Mononuclear cell (primary cell): Measurements from ENCODE around the gene PDZD7. TPM values are rescaled to one million over a fixed set of nuclear protein-coding genes. Genes with fewer than 3 reads are reported as not detected.

Source experiments
- H3K27me3 ChIP-seq: 2 replicates; pipeline ENCODE4 v1.6.0; 2011; ENCODE audit warnings: low read length, control low read depth; ENCODE audit not compliant: insufficient read depth
- H3K4me1 ChIP-seq: 2 replicates; pipeline ENCODE4 v1.5.1; 2011; ENCODE audit warnings: mild to moderate bottlenecking, low read length, control low read depth; ENCODE audit not compliant: insufficient read depth
- H3K4me3 ChIP-seq: 2 replicates; pipeline ENCODE4 v1.5.1; 2011; ENCODE audit warnings: mild to moderate bottlenecking, low read length, moderate library complexity
- H3K9me3 ChIP-seq: 2 replicates; pipeline ENCODE4 v1.5.1; 2011; ENCODE audit warnings: low read depth, mild to moderate bottlenecking, control low read depth, low read length
- total RNA-seq: library from RNA; depleted of rRNA; stranded (reverse); fragments of >200 nt; gene quantifications from one replicate; pipeline ENCODE4 v1.2.3, GENCODE V29; 2012

The PDZD7 gene
- total RNA-seq, 1 donor, result 0.21 TPM

DNA sequence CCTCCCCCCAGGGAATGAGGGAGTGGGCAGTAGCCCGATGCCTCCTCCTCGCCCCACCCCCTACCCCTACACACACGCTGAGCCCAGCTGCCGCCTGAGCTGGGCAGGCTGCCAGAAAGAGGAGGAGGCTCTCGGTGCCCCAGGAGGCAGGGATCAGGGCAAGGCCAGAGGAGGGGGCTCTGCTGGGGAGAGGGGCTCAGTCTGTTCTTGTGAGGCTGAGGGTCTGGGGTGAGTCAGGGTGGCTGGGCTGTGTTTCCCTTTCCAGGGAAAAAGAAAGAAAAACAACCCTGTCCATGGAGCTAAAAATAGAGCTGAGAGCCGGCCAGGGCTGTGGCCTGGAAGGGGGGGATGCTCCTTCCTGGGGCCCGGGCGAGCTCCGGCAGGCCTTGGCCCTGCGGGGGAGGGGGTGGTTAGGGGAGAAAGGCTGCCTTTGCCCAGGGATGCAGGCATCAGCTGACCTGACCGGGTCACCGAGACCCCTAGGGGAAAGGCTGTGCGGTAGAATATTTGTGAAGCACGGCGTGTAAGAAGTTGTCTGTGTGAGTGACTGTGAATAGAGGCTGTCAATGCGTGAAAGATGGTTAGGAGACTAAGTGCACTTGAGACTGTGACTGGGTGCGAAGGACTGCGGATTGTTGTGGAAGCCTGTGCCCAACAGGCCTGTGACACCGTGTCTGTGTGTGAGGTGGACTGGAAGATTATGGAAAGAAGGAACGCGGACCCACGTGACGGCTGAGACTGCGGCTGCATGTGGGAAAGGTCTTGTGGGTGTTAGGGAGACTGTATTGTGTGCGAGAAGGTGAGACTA, 32.5 kb downstream of the PDZD7 start:
- peak overlapping the region; percentile 69 for H3K4me3 ChIP-seq
- no peaks in the 10 kb centered on the region for H3K9me3 ChIP-seq
- H3K27me3 ChIP-seq, result no peaks in the 10 kb centered on the region
- H3K4me1 ChIP-seq, result peaks cover 39% of the 10 kb centered on the region

GRCh38 chr10:100997360-100998182, 33.4 kb downstream of the PDZD7 start:
- H3K27me3 ChIP-seq, result no peaks in the 10 kb centered on the region
- peak overlapping the region; percentile 69 for H3K4me3 ChIP-seq
- peaks cover 39% of the 10 kb centered on the region for H3K4me1 ChIP-seq
- H3K9me3 ChIP-seq, result no peaks in the 10 kb centered on the region

DNA sequence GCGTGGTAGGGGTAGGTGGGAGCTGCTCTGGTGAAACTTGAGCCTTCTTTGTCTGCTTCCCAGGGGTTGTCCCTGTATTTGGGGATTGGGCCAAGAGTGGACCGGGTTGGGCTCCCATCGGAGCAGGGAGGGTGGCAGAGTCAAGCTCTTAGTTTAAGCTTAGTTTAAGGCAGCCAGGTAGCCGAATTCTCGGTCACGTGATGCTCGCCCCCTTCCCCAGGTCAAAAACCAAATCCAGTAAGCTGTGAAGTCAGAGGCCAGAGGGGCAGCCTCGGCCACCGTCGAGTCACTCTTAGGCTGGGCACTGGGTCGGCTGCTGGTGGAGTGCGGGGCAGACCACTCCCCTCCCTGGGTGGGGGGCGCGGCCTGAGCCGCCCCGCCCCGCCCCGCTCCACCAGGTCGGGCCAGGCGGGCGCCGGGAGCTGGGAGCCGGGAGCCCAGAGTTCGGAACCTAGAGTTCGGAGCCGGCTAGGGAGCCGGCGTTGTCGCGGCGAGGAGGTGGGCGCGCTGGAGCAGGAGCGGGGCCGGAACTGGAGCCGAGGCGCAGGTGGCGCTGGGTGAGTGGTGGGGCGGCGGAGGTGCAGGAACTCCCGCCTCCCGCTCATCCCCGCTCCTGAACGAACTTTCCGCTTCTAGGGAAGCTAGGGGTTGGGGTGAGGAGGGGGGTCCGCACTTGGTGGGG, 34.1 kb downstream of the PDZD7 start:
- no peaks in the 10 kb centered on the region for H3K27me3 ChIP-seq
- H3K4me1 ChIP-seq, result peaks cover 39% of the 10 kb centered on the region
- H3K4me3 ChIP-seq, result peak overlapping the region; percentile 69
- H3K9me3 ChIP-seq, result no peaks in the 10 kb centered on the region

- Histone ChIP-seq H3K9me3 (no peaks in the 10 kb centered on the region), H3K27me3 (no peaks in the 10 kb centered on the region), H3K4me1 (peaks cover 31% of the 10 kb centered on the region), H3K4me3 (no peak overlapping the region)
Measured at GRCh38 chr10:100995181-100995580, 35.7 kb downstream of the PDZD7 start.

GRCh38 chr10:100993986-100994708, 36.8 kb downstream of the PDZD7 start:
- Histone ChIP-seq H3K4me3 (no peak overlapping the region), H3K9me3 (no peaks in the 10 kb centered on the region), H3K27me3 (no peaks in the 10 kb centered on the region), H3K4me1 (peaks cover 26% of the 10 kb centered on the region)

DNA sequence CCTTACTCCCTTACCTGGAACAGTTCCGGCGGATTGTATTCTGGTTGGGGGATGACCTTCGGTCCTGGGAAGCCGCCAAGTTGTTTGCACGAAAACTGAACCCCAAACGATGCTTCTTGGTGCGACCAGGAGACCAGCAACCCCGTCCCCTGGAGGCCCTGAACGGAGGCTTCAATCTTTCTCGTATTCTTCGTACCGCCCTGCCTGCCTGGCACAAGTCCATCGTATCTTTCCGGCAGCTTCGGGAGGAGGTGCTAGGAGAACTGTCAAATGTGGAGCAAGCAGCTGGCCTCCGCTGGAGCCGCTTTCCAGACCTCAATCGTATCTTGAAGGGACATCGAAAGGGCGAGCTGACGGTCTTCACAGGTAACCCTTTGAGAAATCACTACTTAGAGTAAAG, 41.8 kb downstream of the PDZD7 start:
- H3K4me1 ChIP-seq, result peaks cover 22% of the 10 kb centered on the region
- H3K4me3 ChIP-seq, result no peak overlapping the region
- no peaks in the 10 kb centered on the region for H3K27me3 ChIP-seq
- H3K9me3 ChIP-seq, result no peaks in the 10 kb centered on the region

- Histone ChIP-seq H3K27me3 (no peaks in the 10 kb centered on the region), H3K9me3 (no peaks in the 10 kb centered on the region), H3K4me3 (peak overlapping the region; percentile 93), H3K4me1 (peaks cover 22% of the 10 kb centered on the region)
Measured at GRCh38 chr10:100988166-100988565, 42.8 kb downstream of the PDZD7 start.

DNA sequence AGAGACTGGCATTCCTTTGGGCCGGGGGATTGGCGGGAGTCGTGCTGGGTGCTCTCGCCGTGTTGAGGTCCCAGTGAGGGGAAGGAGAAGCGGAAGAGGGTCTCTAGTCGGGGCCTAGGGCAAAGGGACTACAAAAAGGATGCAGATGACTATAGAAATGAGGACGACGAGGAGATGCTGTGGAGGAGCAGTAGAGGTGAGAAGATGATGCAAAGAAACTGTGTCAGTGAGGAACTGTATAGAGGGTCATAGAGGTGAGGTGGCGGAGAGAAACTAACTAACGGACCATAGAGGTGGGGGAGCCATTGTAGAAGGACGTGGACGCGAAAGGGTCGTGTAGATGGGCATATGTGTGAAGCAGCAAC, 43.3 kb downstream of the PDZD7 start:
- Histone ChIP-seq H3K4me3 (peak overlapping the region; percentile 93), H3K27me3 (no peaks in the 10 kb centered on the region), H3K4me1 (peaks cover 22% of the 10 kb centered on the region), H3K9me3 (no peaks in the 10 kb centered on the region)

- Histone ChIP-seq H3K4me1 (peaks cover 22% of the 10 kb centered on the region), H3K9me3 (no peaks in the 10 kb centered on the region), H3K4me3 (peak within 1 kb of the TSS; percentile 93), H3K27me3 (no peaks in the 10 kb centered on the region)
Measured at GRCh38 chr10:100986952-100987684, 43.8 kb downstream of the PDZD7 start, which contains the start of the genes MRPL43 and TWNK. Gene MRPL43 (minus strand): TSS chr10:100987497. CDS start chr10:100987443, 54 bp downstream. Gene TWNK (plus strand): TSS chr10:100987543. CDS start chr10:100988211, 668 bp downstream.

DNA sequence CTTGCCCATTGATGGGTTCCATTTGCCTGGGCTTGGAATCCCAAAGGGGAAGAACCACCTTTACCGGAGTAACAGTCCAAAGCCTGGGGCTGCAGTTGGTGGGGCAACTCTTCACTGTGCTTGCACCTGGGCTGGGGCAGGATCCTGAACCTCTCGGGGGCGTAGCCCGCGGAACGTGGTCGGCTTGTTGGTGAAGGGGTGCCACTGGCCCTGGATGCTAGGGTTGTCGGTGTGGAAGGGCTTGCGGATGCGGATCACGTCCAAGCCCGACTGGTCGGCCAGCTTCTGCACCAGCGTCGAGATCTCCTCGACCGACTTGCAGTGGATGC, 44.3 kb downstream of the PDZD7 start:
- Histone ChIP-seq H3K4me3 (peak overlapping the region; percentile 93), H3K4me1 (peaks cover 22% of the 10 kb centered on the region), H3K9me3 (no peaks in the 10 kb centered on the region), H3K27me3 (no peaks in the 10 kb centered on the region)

- no peak overlapping the region for H3K4me3 ChIP-seq
- H3K4me1 ChIP-seq, result peaks cover 22% of the 10 kb centered on the region
- no peaks in the 10 kb centered on the region for H3K9me3 ChIP-seq
- H3K27me3 ChIP-seq, result no peaks in the 10 kb centered on the region
Measured at GRCh38 chr10:100985336-100985735, 45.6 kb downstream of the PDZD7 start.

DNA sequence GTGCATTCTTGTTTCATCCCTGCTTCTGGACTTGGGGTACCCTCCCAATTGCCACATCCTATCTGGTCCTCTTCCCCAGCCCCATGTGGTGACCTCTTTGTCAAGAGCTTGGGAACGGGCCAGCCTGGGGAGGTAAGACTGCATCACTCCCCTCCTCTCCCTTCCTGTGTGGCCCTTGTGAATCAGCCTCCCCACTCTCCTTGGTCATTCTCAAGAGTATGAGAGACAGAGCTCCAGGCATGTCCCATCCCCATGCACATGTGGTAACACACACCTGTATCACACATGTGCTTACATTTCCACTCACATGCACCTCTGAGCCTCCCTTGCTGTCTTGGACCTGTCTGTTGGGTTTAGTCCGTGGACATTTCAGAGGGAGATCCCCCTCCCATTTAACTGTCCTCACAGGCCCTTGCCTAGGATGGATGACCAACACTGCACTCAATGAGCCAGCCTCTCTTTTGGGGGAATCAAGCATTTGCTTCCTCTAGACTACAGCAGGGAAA, 46.2 kb downstream of the PDZD7 start:
- no peaks in the 10 kb centered on the region for H3K9me3 ChIP-seq

GRCh38 chr10:100983868-100984671, 46.9 kb downstream of the PDZD7 start:
- Histone ChIP-seq H3K4me1 (peaks cover 22% of the 10 kb centered on the region), H3K4me3 (no peak overlapping the region), H3K27me3 (no peaks in the 10 kb centered on the region), H3K9me3 (no peaks in the 10 kb centered on the region)

More for the DNA sequence above, 46.2 kb downstream of the PDZD7 start:
- no peaks in the 10 kb centered on the region for H3K27me3 ChIP-seq
- H3K4me3 ChIP-seq, result no peak overlapping the region
- peaks cover 22% of the 10 kb centered on the region for H3K4me1 ChIP-seq
